Measurements from ENCODE around the gene CLIC6. TPM values are rescaled to one million over a fixed set of nuclear protein-coding genes. Genes with fewer than 3 reads are reported as not detected.
A peak's percentile ranks its signal among the peaks of the same experiment; 100 is the strongest.

CLIC6 gene
- total RNA-seq, 2 donors from 2014 or later, result 3.4 to 7.0 TPM

- no peaks in the 10 kb centered on the region for H3K36me3 ChIP-seq
- H3K27ac ChIP-seq, result no peak overlapping the region
- intact Hi-C loops (cut with DNase I), result no loop called here
- no peaks in the 10 kb centered on the region for H3K27me3 ChIP-seq (replicated peaks; ENCODE audit: insufficient read depth)
- no peaks in the 10 kb centered on the region for H3K9me3 ChIP-seq
- no peak for DNase-seq (ENCODE audit: low spot score)
- TF ChIP-seq POLR2AphosphoS5 (IDR thresholded peaks at IDR 0.05) (no peak), CTCF (IDR thresholded peaks at IDR 0.05) (no peak), POLR2A (IDR thresholded peaks at IDR 0.05) (no peak)
- H3K4me3 ChIP-seq, result no peak overlapping the region
- WGBS, result 94% methylated on average over 8 of the region's 8 CpGs
- no peaks in the 10 kb centered on the region for H3K4me1 ChIP-seq (replicated peaks)
Measured at GRCh38 chr21:34626131-34626530, 42.7 kb upstream of the CLIC6 start.

GRCh38 chr21:34630536-34631143 lies 38.2 kb upstream of the CLIC6 start:
- Histone ChIP-seq H3K4me3 (no peak overlapping the region), H3K36me3 (no peaks in the 10 kb centered on the region), H3K9me3 (no peaks in the 10 kb centered on the region), H3K27me3 (replicated peaks; ENCODE audit: insufficient read depth) (no peaks in the 10 kb centered on the region), H3K4me1 (replicated peaks) (no peaks in the 10 kb centered on the region), H3K27ac (no peak overlapping the region)
- WGBS, result 12% methylated on average over 6 of the region's 6 CpGs
- TF ChIP-seq CTCF (IDR thresholded peaks at IDR 0.05) (peak; percentile 59 to 85 (median 76)), POLR2AphosphoS5 (IDR thresholded peaks at IDR 0.05) (peak; percentile 7), POLR2A (IDR thresholded peaks at IDR 0.05) (no peak)
- peak; percentile 22 for DNase-seq (ENCODE audit: low spot score)
- intact Hi-C loops (cut with DNase I), result no loop called here

- DNase-seq (ENCODE audit: low spot score), result no peak
- no peaks in the 10 kb centered on the region for H3K27me3 ChIP-seq (replicated peaks; ENCODE audit: insufficient read depth)
- H3K9me3 ChIP-seq, result no peaks in the 10 kb centered on the region
- H3K36me3 ChIP-seq, result no peaks in the 10 kb centered on the region
- WGBS, result 89% methylated on average over 4 of the region's 4 CpGs
- H3K4me3 ChIP-seq, result no peak overlapping the region
- no peak for TF ChIP-seq POLR2AphosphoS5 (IDR thresholded peaks at IDR 0.05)
- TF ChIP-seq CTCF (IDR thresholded peaks at IDR 0.05), result no peak
- TF ChIP-seq POLR2A (IDR thresholded peaks at IDR 0.05), result no peak
- H3K4me1 ChIP-seq (replicated peaks), result no peaks in the 10 kb centered on the region
- intact Hi-C loops (cut with DNase I), result no loop called here
- no peak overlapping the region for H3K27ac ChIP-seq
Measured at GRCh38 chr21:34632498-34632897, 36.3 kb upstream of the CLIC6 start.

- Histone ChIP-seq H3K27ac (no peak overlapping the region), H3K4me1 (replicated peaks) (no peaks in the 10 kb centered on the region), H3K9me3 (no peaks in the 10 kb centered on the region), H3K27me3 (replicated peaks; ENCODE audit: insufficient read depth) (no peaks in the 10 kb centered on the region), H3K36me3 (no peaks in the 10 kb centered on the region), H3K4me3 (no peak overlapping the region)
- 85% methylated on average over 3 of the region's 3 CpGs for WGBS
- DNase-seq (ENCODE audit: low spot score), result no peak
- TF ChIP-seq POLR2A (IDR thresholded peaks at IDR 0.05) (no peak), CTCF (IDR thresholded peaks at IDR 0.05) (no peak), POLR2AphosphoS5 (IDR thresholded peaks at IDR 0.05) (no peak)
- intact Hi-C loops (cut with DNase I), result no loop called here
Measured at GRCh38 chr21:34635307-34635706, 33.5 kb upstream of the CLIC6 start.

GRCh38 chr21:34636961-34637360 lies 31.8 kb upstream of the CLIC6 start:
- H3K4me3 ChIP-seq, result no peak overlapping the region
- no peaks in the 10 kb centered on the region for H3K9me3 ChIP-seq
- DNase-seq (ENCODE audit: low spot score), result no peak
- TF ChIP-seq CTCF (IDR thresholded peaks at IDR 0.05) (no peak), POLR2A (IDR thresholded peaks at IDR 0.05) (no peak), POLR2AphosphoS5 (IDR thresholded peaks at IDR 0.05) (no peak)
- intact Hi-C loops (cut with DNase I), result no loop called here
- WGBS, result 100% methylated on average over 3 of the region's 3 CpGs
- no peaks in the 10 kb centered on the region for H3K27me3 ChIP-seq (replicated peaks; ENCODE audit: insufficient read depth)
- no peak overlapping the region for H3K27ac ChIP-seq
- H3K4me1 ChIP-seq (replicated peaks), result no peaks in the 10 kb centered on the region
- no peaks in the 10 kb centered on the region for H3K36me3 ChIP-seq

All from prostate gland (tissue), 2 donors.